HG03460 (cell line): ENCODE results near the gene PSMA7.

Experiments
- ATAC-seq: cut with Tn5 transposase; IDR thresholded peaks from one replicate; pipeline ENCODE4 v1.9.1; 2021; ENCODE audit not compliant: unreplicated experiment

The PSMA7 gene

GRCh38 chr20:62096421-62097380 is 46.5 kb downstream of the PSMA7 start:
- ATAC-seq: no peak

- ATAC-seq: no peak
These were observed 53.8 kb downstream of the PSMA7 start for GRCh38 chr20:62089393-62089792.

DNA sequence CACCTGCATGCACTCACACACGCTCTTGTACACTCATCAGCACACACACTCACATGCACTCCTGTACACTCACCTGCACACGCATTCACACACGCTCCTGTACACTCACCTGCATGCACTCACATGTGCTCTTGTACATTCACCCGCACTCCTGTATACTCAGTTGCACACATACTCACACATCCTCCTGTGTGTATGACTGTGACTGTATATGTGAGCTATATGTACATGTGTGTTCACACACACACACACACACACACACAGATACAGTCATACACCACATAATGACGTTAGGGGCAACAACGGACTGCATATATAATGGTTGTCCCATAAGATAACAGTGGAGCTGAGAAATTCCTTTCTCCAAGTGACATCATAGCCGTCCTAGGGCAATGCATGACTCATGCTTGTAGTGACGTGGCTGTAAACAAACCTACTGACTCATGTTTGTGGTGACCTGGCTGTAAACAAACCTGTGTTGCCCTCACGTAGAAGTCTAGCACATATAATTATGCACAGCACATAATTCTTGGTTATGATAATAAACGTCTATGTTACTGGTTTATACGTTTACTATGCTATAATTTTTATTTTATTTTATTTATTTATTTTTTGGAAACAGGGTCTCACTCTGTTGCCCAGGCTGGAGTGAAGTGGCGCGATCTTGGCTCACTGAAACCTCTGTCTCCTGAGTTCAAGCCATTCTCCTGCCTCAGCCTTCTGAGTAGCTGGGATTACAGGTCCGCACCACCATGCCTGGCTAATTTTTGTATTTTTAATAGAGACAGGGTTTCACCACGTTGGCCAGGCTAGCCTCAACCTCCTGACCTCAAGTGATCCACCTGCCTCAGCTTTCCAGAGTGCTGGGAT is 54.7 kb downstream of the PSMA7 start:
- no peak for ATAC-seq

GRCh38 chr20:62087632-62088031 is 55.6 kb downstream of the PSMA7 start:
- ATAC-seq: no peak

GRCh38 chr20:62087227-62087626 is 56.0 kb downstream of the PSMA7 start:
- ATAC-seq: no peak
